Vagina (tissue), 2 donors: ENCODE results near the gene GATAD2A.

ENCODE experiments used
- POLR2A ChIP-seq, 2 donors: fragments of 450-650 bp; IDR thresholded peaks; one replicate each; pipeline ENCODE4 v1.6.1; 2017; ENCODE audit warnings: antibody characterized with exemption in 2 of 2, mild to moderate bottlenecking in 2 of 2, moderate library complexity in 2 of 2
- TF ChIP-seq, protein P1 (sequence below), 3 experiments: fragments of 450-650 bp in 2 of 3; fragments of 200-600 bp in 1 of 3; sonication (generic) in 1 of 3; IDR thresholded peaks; one replicate each; pipeline ENCODE4 v1.5.1; 2017 to 2019; ENCODE audit warnings: antibody characterized with exemption in 3 of 3, mild to moderate bottlenecking in 2 of 3, moderate library complexity in 2 of 3

DNA sequence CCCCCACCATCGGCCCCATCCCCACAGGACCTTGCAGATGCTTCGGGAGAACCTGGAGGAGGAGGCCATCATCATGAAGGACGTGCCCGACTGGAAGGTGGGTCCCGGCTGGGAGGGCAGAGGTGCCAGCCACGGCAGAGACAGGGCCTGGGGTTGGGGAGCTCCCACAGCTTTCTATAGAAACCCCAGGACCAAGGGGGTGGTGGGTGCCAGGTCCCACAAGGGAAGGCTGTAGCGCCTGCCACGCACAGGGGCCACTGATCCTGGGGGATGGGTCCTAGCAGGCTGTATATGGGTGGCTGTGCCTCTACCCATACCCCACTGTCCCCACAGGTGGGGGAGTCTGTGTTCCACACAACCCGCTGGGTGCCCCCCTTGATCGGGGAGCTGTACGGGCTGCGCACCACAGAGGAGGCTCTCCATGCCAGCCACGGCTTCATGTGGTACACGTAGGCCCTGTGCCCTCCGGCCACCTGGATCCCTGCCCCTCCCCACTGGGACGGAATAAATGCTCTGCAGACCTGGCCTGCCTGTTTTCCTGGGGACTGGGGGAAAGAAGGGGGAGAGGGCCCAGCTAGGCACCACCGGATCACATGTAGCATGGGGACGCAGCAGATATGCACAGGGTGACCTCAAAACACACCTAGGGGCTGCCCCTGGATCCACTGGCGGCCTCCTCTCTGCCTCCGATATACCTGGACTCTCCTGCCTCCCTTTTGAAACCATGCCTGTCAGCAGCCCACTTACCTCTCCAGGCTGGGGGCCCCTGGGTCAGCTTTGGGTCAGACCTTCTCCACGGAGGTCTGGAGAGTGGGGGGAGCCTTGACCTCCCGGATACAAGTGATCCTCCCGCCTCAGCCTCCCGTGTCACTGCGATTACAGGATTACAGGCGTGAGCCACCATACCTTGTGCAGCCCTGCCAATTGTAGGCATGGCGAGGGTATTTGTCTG, 122.5 kb downstream of the GATAD2A start:
- no peak for TF ChIP-seq POLR2A (IDR thresholded peaks at IDR 0.05)
- TF ChIP-seq, protein P1, sequence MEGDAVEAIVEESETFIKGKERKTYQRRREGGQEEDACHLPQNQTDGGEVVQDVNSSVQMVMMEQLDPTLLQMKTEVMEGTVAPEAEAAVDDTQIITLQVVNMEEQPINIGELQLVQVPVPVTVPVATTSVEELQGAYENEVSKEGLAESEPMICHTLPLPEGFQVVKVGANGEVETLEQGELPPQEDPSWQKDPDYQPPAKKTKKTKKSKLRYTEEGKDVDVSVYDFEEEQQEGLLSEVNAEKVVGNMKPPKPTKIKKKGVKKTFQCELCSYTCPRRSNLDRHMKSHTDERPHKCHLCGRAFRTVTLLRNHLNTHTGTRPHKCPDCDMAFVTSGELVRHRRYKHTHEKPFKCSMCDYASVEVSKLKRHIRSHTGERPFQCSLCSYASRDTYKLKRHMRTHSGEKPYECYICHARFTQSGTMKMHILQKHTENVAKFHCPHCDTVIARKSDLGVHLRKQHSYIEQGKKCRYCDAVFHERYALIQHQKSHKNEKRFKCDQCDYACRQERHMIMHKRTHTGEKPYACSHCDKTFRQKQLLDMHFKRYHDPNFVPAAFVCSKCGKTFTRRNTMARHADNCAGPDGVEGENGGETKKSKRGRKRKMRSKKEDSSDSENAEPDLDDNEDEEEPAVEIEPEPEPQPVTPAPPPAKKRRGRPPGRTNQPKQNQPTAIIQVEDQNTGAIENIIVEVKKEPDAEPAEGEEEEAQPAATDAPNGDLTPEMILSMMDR (IDR thresholded peaks at IDR 0.05): no peak
